HPDE6-E6E7 (cell line): Measurements from ENCODE around the gene RAB34.

Source experiments
- DNase-seq: peaks from one replicate; pipeline ENCODE4 v3.0.0; 2011; ENCODE audit warnings: missing footprints; ENCODE audit errors: extremely low spot score

The RAB34 gene

GRCh38 chr17:28712032-28712704 lies 5.5 kb downstream of the RAB34 start:
- DNase-seq, result no peak

- DNase-seq, result no peak
Measured at GRCh38 chr17:28711723-28712031, 6.0 kb downstream of the RAB34 start, which contains the start of gene PROCA1. Gene PROCA1, minus strand, starts transcription at chr17:28711888. Its CDS starts 228 bp downstream, at chr17:28711660.

- peak; percentile 84 for DNase-seq
Measured at GRCh38 chr17:28710861-28711722, 6.6 kb downstream of the RAB34 start.

- DNase-seq, result no peak
Measured at GRCh38 chr17:28707339-28707720, 10.3 kb downstream of the RAB34 start.

GRCh38 chr17:28706471-28707338 lies 11.0 kb downstream of the RAB34 start:
- no peak for DNase-seq

- DNase-seq, result no peak
Measured at GRCh38 chr17:28705728-28706334, 11.8 kb downstream of the RAB34 start.

DNA sequence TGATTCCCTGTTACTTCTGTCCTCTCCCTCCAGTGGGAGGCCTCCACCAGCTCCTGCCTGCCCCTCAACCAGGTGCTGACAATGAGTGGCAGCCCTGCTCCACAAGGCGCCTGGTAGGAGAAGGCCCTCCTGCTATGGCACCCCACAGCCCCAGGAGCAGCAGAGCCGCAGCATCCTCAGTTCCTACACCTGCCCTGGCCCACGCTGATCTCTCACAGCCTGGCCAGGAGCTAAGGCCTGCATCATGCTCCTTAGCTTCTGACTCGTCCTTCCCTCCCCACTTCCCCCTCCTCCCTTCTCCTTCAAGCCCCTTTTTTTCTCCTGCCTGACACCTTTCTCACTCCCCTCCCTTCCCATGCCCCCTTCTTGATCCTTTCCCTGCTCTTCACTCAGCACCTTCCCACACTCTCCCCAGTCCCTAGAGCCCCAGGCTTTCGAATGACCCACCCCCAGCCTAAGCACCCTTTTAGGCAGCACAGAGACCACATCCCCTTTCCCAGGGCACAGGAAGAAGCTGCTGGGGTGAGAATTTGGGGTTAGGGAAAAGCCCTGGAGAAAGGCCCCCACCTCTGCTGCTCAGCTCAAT lies 12.5 kb downstream of the RAB34 start:
- no peak for DNase-seq

DNA sequence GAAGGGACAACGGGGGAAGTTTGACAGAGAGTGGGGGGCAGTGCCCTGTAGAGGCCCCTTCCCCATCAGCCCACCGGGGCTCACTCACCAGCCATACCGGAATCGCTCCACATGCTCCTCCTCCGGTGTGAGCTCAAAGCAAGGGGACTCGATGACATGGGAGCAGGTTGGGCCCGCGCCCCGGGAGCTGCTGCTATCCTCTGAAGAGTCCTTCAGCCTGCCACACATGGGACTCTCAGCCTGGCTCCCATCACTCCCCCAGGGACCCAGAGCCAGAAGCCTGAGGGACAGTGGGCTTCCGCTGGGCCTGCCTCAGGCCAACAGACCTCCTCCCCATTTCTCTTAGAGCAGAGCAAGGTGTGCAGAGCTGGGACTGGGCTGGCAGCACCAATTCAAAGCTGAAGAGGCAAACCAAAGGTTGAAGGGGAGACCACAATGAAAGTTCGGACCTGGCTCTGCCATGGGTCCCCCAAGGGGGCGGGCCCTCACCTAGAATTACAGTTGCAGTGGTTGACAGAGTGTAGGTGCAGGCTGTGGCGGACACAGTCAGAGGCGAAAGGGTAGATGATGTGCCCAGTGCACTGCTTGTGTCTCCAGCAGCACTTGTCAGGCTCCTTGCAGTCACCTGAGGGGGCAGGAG lies 13.3 kb downstream of the RAB34 start:
- DNase-seq, result no peak

- DNase-seq, result no peak
Measured at GRCh38 chr17:28703552-28704218, 14.0 kb downstream of the RAB34 start.

GRCh38 chr17:28702752-28703150 lies 14.9 kb downstream of the RAB34 start:
- no peak for DNase-seq

- no peak for DNase-seq
Measured at GRCh38 chr17:28702026-28702751, 15.5 kb downstream of the RAB34 start.

DNA sequence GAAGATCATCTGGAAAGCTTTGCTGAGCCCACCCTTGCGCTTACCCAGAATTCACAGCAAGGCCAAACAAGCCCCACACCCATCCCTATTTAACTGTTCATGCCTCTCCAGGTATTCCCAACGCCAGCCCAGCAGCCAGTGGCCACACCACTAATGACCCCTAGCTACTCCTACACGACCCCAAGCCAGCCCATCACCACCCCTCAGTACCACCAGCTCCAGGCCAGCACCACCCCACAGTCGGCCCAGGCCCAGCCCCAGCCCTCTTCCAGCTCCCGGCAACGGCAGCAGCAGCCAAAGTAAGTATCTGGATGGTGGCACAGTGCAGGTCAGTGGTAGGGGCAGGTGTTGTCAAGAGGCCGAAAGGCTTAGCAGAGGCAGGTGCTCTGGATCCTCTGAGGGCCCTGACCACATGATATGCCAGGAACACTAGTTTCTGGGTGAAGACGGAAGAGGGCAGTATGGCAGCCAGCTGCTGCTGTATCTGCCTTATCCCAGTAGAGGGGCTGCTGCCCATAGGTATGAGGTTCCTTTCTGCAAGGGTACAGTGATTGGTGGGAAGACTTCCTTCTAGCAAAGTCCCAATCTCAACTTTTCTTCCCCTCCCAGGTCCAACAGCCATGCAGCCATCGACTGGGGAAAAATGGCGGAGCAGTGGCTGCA lies 16.7 kb downstream of the RAB34 start:
- DNase-seq, result no peak

- DNase-seq, result no peak
Measured at GRCh38 chr17:28700278-28700677, 17.4 kb downstream of the RAB34 start.

GRCh38 chr17:28698253-28698941 lies 19.3 kb downstream of the RAB34 start:
- DNase-seq, result no peak

DNA sequence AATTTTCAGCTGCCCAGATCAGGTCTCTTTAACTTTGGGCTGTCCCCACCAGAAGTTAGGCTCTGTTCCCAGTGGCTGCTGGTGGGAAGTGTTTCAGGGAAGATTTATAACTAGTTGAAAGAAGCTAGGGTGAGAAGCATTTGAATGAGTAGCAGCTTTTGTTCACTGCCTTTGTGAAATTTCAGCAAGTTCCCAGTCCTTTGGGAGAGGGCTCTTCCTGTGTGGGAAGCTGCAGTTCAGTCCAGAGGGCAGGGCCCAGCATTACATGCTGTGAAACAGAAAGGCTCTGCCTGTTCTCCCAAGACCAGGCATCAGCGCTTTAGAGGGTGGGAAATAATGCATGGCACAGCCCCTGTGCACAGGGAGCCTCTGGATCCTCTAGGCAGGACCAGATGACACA lies 23.8 kb downstream of the RAB34 start:
- DNase-seq, result no peak

DNA sequence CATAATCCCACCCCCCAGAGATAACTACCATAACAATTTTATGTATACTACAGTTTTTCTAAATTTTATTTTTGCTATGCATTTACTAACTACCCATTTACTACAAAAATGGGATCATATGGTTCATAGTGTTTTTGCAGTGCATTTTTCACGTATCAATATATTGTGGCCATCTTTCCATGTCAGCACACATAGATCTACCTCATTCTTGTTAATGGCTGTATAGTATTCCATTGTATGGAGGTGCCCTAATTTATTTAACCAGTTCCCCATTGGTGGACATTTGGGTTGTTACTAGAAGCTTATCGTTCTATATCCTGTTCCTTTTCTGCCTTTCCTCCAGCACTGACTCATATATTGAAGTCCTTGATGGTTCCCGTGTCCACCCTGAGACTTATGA lies 28.7 kb downstream of the RAB34 start:
- no peak for DNase-seq

GRCh38 chr17:28688481-28688880 lies 29.2 kb downstream of the RAB34 start:
- no peak for DNase-seq

DNA sequence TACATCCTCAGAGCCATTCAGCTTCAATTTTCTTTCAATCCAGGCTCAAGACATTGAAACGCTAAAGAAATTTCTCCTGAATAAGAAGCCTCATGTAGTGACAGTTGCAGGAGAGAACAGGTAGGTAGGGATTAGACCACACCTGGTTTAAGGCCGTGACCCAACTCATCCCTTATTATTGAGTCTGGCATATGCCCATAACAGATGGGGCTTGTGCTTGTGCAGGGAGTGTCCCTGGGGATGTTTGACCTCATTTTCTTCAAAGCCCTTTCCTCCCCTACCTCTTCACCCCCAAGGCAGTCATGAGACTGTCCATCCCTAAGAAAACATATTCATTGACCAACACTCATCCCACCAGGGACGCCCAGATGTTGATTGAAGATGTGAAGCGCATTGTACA lies 31.4 kb downstream of the RAB34 start:
- no peak for DNase-seq

DNA sequence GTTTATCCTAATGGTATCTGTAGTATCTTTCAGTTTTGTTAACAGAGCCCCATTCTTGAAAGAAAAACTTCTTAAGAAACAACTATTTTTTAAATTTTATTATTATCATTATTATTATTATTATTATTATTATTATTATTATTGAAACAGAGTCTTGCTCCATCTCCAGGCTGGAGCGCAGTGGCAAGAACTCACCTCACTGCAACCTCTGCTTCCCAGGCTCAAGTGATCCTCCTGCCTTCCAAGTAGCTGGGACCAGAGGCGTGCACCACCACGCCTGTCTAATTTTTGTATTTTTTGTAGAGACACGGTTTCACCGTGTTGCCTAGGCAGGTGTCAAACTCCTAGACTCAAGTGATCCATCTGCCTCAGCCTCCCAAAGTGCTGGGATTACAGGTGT lies 32.3 kb downstream of the RAB34 start:
- DNase-seq, result no peak
